Hepatocyte (in vitro differentiated cells): ENCODE data around the gene LRP4.

Experiments
- EZH2 ChIP-seq: fragments of 200-600 bp; sonication (generic); IDR thresholded peaks from 2 replicates; pipeline ENCODE4 v1.6.1; 2016; ENCODE audit warnings: antibody characterized with exemption, mild to moderate bottlenecking, borderline replicate concordance
- EZH2phosphoT487 ChIP-seq: fragments of 200-600 bp; sonication (generic); IDR thresholded peaks from one replicate; pipeline ENCODE4 v1.6.1; 2018; ENCODE audit warnings: antibody characterized with exemption, mild to moderate bottlenecking, low read depth, moderate library complexity; ENCODE audit not compliant: unreplicated experiment, severe bottlenecking
- TF ChIP-seq, protein P1 (sequence below): fragments of 200-600 bp; sonication (generic); IDR thresholded peaks from 2 replicates; pipeline ENCODE4 v1.5.1; 2016; ENCODE audit warnings: antibody characterized with exemption, mild to moderate bottlenecking; ENCODE audit not compliant: poor library complexity

DNA sequence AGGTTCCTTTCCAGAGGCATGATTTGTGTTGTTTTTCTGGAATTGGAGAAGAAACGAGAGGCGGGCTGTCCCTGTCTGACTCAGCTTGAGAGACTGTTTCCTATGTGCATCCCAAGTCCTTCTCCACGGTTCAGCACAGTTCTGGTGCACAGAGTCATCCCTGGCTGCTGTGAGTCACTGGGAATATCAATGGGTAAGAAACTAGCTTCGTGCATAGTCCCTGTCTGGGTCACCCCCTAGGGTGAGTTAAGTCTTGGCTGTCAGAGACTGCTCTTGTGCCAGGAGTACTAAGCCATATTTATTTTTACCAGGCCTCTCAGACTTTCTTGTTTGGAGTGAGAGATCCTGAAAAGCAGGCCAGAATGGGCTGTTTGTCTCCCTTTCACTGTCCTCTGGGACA is 2.4 kb upstream of the LRP4 start:
- TF ChIP-seq, protein P1, sequence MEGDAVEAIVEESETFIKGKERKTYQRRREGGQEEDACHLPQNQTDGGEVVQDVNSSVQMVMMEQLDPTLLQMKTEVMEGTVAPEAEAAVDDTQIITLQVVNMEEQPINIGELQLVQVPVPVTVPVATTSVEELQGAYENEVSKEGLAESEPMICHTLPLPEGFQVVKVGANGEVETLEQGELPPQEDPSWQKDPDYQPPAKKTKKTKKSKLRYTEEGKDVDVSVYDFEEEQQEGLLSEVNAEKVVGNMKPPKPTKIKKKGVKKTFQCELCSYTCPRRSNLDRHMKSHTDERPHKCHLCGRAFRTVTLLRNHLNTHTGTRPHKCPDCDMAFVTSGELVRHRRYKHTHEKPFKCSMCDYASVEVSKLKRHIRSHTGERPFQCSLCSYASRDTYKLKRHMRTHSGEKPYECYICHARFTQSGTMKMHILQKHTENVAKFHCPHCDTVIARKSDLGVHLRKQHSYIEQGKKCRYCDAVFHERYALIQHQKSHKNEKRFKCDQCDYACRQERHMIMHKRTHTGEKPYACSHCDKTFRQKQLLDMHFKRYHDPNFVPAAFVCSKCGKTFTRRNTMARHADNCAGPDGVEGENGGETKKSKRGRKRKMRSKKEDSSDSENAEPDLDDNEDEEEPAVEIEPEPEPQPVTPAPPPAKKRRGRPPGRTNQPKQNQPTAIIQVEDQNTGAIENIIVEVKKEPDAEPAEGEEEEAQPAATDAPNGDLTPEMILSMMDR, result no peak
- TF ChIP-seq EZH2 (no peak), EZH2phosphoT487 (no peak)
